ENCODE measurements around the gene DMWD. TPM values are rescaled to one million over a fixed set of nuclear protein-coding genes. Genes with fewer than 3 reads are reported as not detected.

DMWD gene
- total RNA-seq, 1 experiment from 2014 or later, result 86.7 TPM

- intact Hi-C loops (cut with micrococcal nuclease; ENCODE audit: unreplicated experiment), result no loop called here
- H3K27me3 ChIP-seq (replicated peaks; ENCODE audit: insufficient read depth, low read depth, low read length, poor library complexity), result no peaks in the 10 kb centered on the region
- H3K4me3 ChIP-seq (ENCODE audit: low read depth, low read length, poor library complexity, severe bottlenecking), result no peak within 1 kb of the TSS
- POLR2A ChIA-PET (ENCODE audit: low non-redundant PET), result interaction anchor here (0.5 to 0.7 kb wide), 2 partner anchors 13 to 180 kb away, joined by 3 to 21 read pairs; partner anchors contain the start of gene SIX5
- no TSS peak for BruUV-seq (replicated peaks)
- peak within 1 kb of the TSS; percentile 16 for H3K27ac ChIP-seq (ENCODE audit: low read depth, low read length, poor library complexity, severe bottlenecking)
- H3K9me3 ChIP-seq (ENCODE audit: low read depth, low read length, poor library complexity, severe bottlenecking), result no peaks in the 10 kb centered on the region
- H3K4me1 ChIP-seq (ENCODE audit: insufficient read depth, low read length, poor library complexity, severe bottlenecking), result no peaks in the 10 kb centered on the region
- DNase-seq (ENCODE audit: low spot score), result no peak
- TF ChIP-seq, protein P1, sequence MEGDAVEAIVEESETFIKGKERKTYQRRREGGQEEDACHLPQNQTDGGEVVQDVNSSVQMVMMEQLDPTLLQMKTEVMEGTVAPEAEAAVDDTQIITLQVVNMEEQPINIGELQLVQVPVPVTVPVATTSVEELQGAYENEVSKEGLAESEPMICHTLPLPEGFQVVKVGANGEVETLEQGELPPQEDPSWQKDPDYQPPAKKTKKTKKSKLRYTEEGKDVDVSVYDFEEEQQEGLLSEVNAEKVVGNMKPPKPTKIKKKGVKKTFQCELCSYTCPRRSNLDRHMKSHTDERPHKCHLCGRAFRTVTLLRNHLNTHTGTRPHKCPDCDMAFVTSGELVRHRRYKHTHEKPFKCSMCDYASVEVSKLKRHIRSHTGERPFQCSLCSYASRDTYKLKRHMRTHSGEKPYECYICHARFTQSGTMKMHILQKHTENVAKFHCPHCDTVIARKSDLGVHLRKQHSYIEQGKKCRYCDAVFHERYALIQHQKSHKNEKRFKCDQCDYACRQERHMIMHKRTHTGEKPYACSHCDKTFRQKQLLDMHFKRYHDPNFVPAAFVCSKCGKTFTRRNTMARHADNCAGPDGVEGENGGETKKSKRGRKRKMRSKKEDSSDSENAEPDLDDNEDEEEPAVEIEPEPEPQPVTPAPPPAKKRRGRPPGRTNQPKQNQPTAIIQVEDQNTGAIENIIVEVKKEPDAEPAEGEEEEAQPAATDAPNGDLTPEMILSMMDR (conservative IDR thresholded peaks at IDR 0.05; ENCODE audit: low read depth, low read length), result no peak
- TF ChIP-seq EZH2 (IDR thresholded peaks at IDR 0.05; ENCODE audit: borderline replicate concordance, low read depth, low read length, poor library complexity, severe bottlenecking), result no peak
- H3K36me3 ChIP-seq (ENCODE audit: insufficient read depth, low read length, poor library complexity, severe bottlenecking), result peaks cover 38% of the 10 kb centered on the region
- CTCF ChIA-PET, result interaction anchor here (0.7 kb wide), 1 partner anchor 12 kb away, joined by 5 read pairs; no protein-coding TSS in a partner anchor
Measured at GRCh38 chr19:45782162-45782691, 10.4 kb downstream of the DMWD start, which contains the start of gene DMPK. Gene DMPK (minus strand): TSS chr19:45782490. CDS start chr19:45782352, 138 bp downstream.

GRCh38 chr19:45781214-45782161 is 11.2 kb downstream of the DMWD start:
- TF ChIP-seq, protein P1 (conservative IDR thresholded peaks at IDR 0.05; ENCODE audit: low read depth, low read length), result no peak
- TF ChIP-seq EZH2 (IDR thresholded peaks at IDR 0.05; ENCODE audit: borderline replicate concordance, low read depth, low read length, poor library complexity, severe bottlenecking), result no peak
- Histone ChIP-seq H3K4me3 (ENCODE audit: low read depth, low read length, poor library complexity, severe bottlenecking) (no peak overlapping the region), H3K9me3 (ENCODE audit: low read depth, low read length, poor library complexity, severe bottlenecking) (no peaks in the 10 kb centered on the region), H3K4me1 (ENCODE audit: insufficient read depth, low read length, poor library complexity, severe bottlenecking) (no peaks in the 10 kb centered on the region), H3K27ac (ENCODE audit: low read depth, low read length, poor library complexity, severe bottlenecking) (no peak overlapping the region), H3K36me3 (ENCODE audit: insufficient read depth, low read length, poor library complexity, severe bottlenecking) (peaks cover 38% of the 10 kb centered on the region), H3K27me3 (replicated peaks; ENCODE audit: insufficient read depth, low read depth, low read length, poor library complexity) (no peaks in the 10 kb centered on the region)
- no peak for DNase-seq (ENCODE audit: low spot score)
- ChIA-PET POLR2A (ENCODE audit: low non-redundant PET) (interaction anchor here (0.5 kb wide), 1 partner anchor 180 kb away, joined by 3 read pairs; no protein-coding TSS in a partner anchor), CTCF (no interaction called here)
- intact Hi-C loops (cut with micrococcal nuclease; ENCODE audit: unreplicated experiment), result no loop called here
- no TSS peak for BruUV-seq (replicated peaks)

- TF ChIP-seq, protein P1 (conservative IDR thresholded peaks at IDR 0.05; ENCODE audit: low read depth, low read length), result no peak
- no peak for TF ChIP-seq EZH2 (IDR thresholded peaks at IDR 0.05; ENCODE audit: borderline replicate concordance, low read depth, low read length, poor library complexity, severe bottlenecking)
- Histone ChIP-seq H3K36me3 (ENCODE audit: insufficient read depth, low read length, poor library complexity, severe bottlenecking) (peaks cover 31% of the 10 kb centered on the region), H3K9me3 (ENCODE audit: low read depth, low read length, poor library complexity, severe bottlenecking) (no peaks in the 10 kb centered on the region), H3K27me3 (replicated peaks; ENCODE audit: insufficient read depth, low read depth, low read length, poor library complexity) (no peaks in the 10 kb centered on the region), H3K4me1 (ENCODE audit: insufficient read depth, low read length, poor library complexity, severe bottlenecking) (no peaks in the 10 kb centered on the region), H3K27ac (ENCODE audit: low read depth, low read length, poor library complexity, severe bottlenecking) (no peak overlapping the region), H3K4me3 (ENCODE audit: low read depth, low read length, poor library complexity, severe bottlenecking) (no peak overlapping the region)
- no peak for DNase-seq (ENCODE audit: low spot score)
- intact Hi-C loops (cut with micrococcal nuclease; ENCODE audit: unreplicated experiment), result no loop called here
- ChIA-PET POLR2A (ENCODE audit: low non-redundant PET) (no interaction called here), CTCF (no interaction called here)
- no TSS peak for BruUV-seq (replicated peaks)
Measured at GRCh38 chr19:45780448-45781213, 12.0 kb downstream of the DMWD start.

Data from A673 (cell line).